Activated CD8-positive, alpha-beta memory T cell treated with anti-CD3 and anti-CD28 coated beads for 36 hours (primary cell): ENCODE results near the gene CD99. TPM values are rescaled to one million over a fixed set of nuclear protein-coding genes. Genes with fewer than 3 reads are reported as not detected.

Experiments
- total RNA-seq, 2 experiments: library from RNA; stranded (reverse); gene quantifications; one replicate each; pipeline ENCODE4 v1.2.3, GENCODE V29; 2021

CD99 gene
- total RNA-seq, 2 experiments from 2014 or later: 223 to 228 TPM

Other genes starting within 250 kb of the CD99 start
- 10 to 100 TPM; 27.8 to 29.2 TPM for gene DHRSX, start 190.3 kb upstream of the CD99 start, total RNA-seq
- gene ZBED1, start 190.3 kb upstream of the CD99 start, total RNA-seq: 10 to 100 TPM; 32.2 to 32.3 TPM
- gene XG, start 60.7 kb downstream of the CD99 start, total RNA-seq: not detected
- not detected for gene GYG2, start 137.6 kb downstream of the CD99 start, total RNA-seq
- 1 to 10 TPM; 1.3 TPM for gene ARSD, start 238.0 kb downstream of the CD99 start, total RNA-seq